ENCODE measurements around the gene PRAF2.

PRAF2 gene

GRCh38 chrX:49053223-49054072 lies 20.4 kb downstream of the PRAF2 start:
- Mint-ChIP-seq H3K36me3 (ENCODE audit: low read depth) (peaks cover 13% of the 10 kb centered on the region), H3K4me3 (peak overlapping the region; percentile 90 to 91 (median 90)), H3K27ac (peak overlapping the region; percentile 41 to 87 (median 79)), H3K27me3 (ENCODE audit: low read depth) (no peaks in the 10 kb centered on the region), H3K4me1 (no peaks in the 10 kb centered on the region), H3K9me3 (peaks cover 29% of the 10 kb centered on the region)
- TF ChIP-seq, protein P1, sequence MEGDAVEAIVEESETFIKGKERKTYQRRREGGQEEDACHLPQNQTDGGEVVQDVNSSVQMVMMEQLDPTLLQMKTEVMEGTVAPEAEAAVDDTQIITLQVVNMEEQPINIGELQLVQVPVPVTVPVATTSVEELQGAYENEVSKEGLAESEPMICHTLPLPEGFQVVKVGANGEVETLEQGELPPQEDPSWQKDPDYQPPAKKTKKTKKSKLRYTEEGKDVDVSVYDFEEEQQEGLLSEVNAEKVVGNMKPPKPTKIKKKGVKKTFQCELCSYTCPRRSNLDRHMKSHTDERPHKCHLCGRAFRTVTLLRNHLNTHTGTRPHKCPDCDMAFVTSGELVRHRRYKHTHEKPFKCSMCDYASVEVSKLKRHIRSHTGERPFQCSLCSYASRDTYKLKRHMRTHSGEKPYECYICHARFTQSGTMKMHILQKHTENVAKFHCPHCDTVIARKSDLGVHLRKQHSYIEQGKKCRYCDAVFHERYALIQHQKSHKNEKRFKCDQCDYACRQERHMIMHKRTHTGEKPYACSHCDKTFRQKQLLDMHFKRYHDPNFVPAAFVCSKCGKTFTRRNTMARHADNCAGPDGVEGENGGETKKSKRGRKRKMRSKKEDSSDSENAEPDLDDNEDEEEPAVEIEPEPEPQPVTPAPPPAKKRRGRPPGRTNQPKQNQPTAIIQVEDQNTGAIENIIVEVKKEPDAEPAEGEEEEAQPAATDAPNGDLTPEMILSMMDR (IDR thresholded peaks at IDR 0.05; ENCODE audit: unreplicated experiment in 3 of 3): no peak

DNA sequence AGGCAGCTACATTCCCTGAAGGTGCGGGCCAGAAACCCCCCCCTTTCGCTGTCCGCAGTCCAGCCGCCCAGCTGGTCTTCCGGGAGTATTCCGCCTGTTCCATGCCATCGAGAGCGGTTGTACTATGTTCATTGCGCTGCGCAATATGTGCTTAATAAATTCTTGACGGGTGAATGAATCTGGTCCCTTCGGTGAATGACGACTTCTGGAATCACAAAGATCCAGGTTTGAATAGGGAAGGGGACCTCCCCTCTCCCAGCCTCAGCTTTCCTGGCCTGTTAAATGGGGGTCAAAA lies 29.9 kb downstream of the PRAF2 start:
- peaks cover 22% of the 10 kb centered on the region for H3K4me1 Mint-ChIP-seq
- H3K36me3 Mint-ChIP-seq (ENCODE audit: low read depth): peaks cover 7% of the 10 kb centered on the region
- peak overlapping the region; percentile 82 to 95 (median 91) for H3K27ac Mint-ChIP-seq
- no peaks in the 10 kb centered on the region for H3K27me3 Mint-ChIP-seq (ENCODE audit: low read depth)
- peak overlapping the region; percentile 92 to 97 (median 97) for H3K4me3 Mint-ChIP-seq
- H3K9me3 Mint-ChIP-seq: peaks cover 17% of the 10 kb centered on the region
- TF ChIP-seq, protein P1 (IDR thresholded peaks at IDR 0.05; ENCODE audit: unreplicated experiment in 3 of 3): no peak

- H3K9me3 Mint-ChIP-seq: peaks cover 19% of the 10 kb centered on the region
- peaks cover 13% of the 10 kb centered on the region for H3K36me3 Mint-ChIP-seq (ENCODE audit: low read depth)
- peak within 1 kb of the TSS; percentile 94 to 95 (median 94) for H3K27ac Mint-ChIP-seq
- H3K4me1 Mint-ChIP-seq: peaks cover 22% of the 10 kb centered on the region
- peak within 1 kb of the TSS; percentile 92 to 97 (median 97) for H3K4me3 Mint-ChIP-seq
- no peaks in the 10 kb centered on the region for H3K27me3 Mint-ChIP-seq (ENCODE audit: low read depth)
- TF ChIP-seq, protein P1 (IDR thresholded peaks at IDR 0.05; ENCODE audit: unreplicated experiment in 3 of 3): peak; percentile 53 to 60 (median 58)
Observed at GRCh38 chrX:49043220-49043986, 30.4 kb downstream of the PRAF2 start, which contains the start of gene TFE3. TFE3 (minus strand) TSS chrX:49043357; CDS start chrX:49043226, 131 bp downstream.

DNA sequence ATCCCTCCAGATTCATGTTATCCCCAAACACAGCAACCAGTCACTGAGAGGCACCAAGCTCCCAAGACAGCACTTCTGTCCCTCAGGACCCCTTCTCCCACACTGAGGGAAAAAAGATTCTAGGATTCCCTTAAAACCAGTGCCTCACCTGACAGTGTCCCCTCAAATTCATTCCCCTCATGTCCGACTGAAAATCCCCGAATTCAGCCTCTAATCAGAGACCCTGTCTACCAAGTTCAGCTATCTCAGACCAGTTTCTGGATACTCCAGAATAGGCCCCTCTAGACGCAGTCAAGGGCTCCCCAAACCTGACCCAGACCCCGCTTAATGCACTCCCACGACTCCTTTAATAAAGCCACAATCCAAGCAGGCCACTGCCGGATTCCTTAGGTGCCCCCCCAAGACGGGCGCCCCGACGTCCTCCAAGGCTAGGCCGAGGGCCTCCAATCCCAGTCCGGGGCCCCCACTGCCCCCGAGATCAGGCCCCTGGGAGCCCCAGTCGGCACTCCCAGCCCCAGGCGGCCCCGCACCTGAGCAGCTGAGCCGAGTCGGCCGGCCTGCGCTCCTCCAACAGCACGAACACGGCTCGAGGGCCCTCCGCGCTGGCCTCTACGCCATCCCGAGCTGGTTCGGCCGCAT lies 31.1 kb downstream of the PRAF2 start:
- H3K4me3 Mint-ChIP-seq: peak overlapping the region; percentile 92 to 97 (median 97)
- H3K9me3 Mint-ChIP-seq: peaks cover 21% of the 10 kb centered on the region
- TF ChIP-seq, protein P1 (IDR thresholded peaks at IDR 0.05; ENCODE audit: unreplicated experiment in 3 of 3): no peak
- H3K27me3 Mint-ChIP-seq (ENCODE audit: low read depth): no peaks in the 10 kb centered on the region
- peaks cover 18% of the 10 kb centered on the region for H3K36me3 Mint-ChIP-seq (ENCODE audit: low read depth)
- H3K27ac Mint-ChIP-seq: peak overlapping the region; percentile 94 to 95 (median 94)
- peaks cover 22% of the 10 kb centered on the region for H3K4me1 Mint-ChIP-seq

DNA sequence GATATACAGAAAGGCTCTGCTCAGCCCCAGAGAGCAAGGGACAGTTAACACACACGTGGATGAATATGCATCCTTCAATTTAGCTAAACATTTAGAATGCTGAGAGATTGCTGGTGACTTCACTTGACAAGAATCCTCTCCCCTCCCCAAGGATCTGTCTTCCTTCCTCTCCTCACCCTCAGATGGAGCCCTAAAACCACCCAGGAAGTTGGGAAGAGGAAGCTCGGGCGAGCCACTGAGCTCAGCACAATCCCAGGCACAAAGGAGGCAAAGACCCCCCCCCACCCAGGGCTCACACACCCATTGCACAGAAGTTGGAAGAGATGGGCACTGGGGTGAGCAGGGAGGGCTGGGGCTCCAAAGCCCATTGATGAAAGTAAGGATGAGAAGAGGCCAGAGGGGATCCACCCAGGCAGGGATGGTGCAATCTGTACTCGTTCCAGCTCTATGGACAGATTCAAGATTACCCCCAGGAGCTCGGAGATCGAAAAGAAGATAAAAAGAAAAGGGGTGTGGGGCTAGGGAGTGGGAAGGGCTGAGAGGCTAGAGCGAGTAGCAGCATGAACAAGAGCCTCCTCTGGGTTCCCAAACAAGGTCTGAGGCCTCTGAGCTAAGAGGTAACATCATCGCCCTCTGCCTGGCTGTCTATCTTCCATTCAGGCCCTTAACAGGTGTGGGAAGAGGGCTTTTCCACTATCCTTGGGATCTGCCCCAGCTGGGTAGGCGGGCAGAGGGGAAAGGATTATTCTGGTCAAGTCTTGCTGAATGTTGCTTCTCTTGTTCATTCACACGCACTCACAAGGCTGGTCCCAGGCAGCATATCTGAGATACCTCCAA lies 31.8 kb downstream of the PRAF2 start:
- H3K27ac Mint-ChIP-seq: peak overlapping the region; percentile 94 to 95 (median 94)
- H3K27me3 Mint-ChIP-seq (ENCODE audit: low read depth): no peaks in the 10 kb centered on the region

More for the DNA sequence above, 31.8 kb downstream of the PRAF2 start:
- TF ChIP-seq, protein P1 (IDR thresholded peaks at IDR 0.05; ENCODE audit: unreplicated experiment in 3 of 3): no peak
- peaks cover 23% of the 10 kb centered on the region for H3K36me3 Mint-ChIP-seq (ENCODE audit: low read depth)
- peaks cover 18% of the 10 kb centered on the region for H3K9me3 Mint-ChIP-seq
- H3K4me1 Mint-ChIP-seq: peaks cover 22% of the 10 kb centered on the region
- H3K4me3 Mint-ChIP-seq: peak overlapping the region; percentile 92 to 97 (median 97)

Data from nephron (organoid).